ENCODE data around the gene CPNE8.

CPNE8 gene
- total RNA-seq: 6.6 to 11.8 (median 11.0) reads per million in 3 experiments

GRCh38 chr12:38905480-38906351 is at the start of gene CPNE8:
Gene CPNE8, minus strand, starts transcription at chr12:38905591. Its CDS starts 57 bp downstream, at chr12:38905534.
- peak; percentile 44 for DNase-seq

GRCh38 chr12:38954238-38954873 is 49.0 kb upstream of the CPNE8 start:
- DNase-seq: no peak

- no peak for DNase-seq
These were observed 44.0 kb upstream of the CPNE8 start for GRCh38 chr12:38949363-38949762.

GRCh38 chr12:38934686-38935085 is 29.3 kb upstream of the CPNE8 start:
- no peak for DNase-seq

GRCh38 chr12:38934078-38934584 is 28.7 kb upstream of the CPNE8 start:
- DNase-seq: no peak

- no peak for DNase-seq
These were observed 26.9 kb upstream of the CPNE8 start for GRCh38 chr12:38932320-38932719.

- DNase-seq: no peak
These were observed 26.1 kb upstream of the CPNE8 start for GRCh38 chr12:38931461-38931860.

- DNase-seq: no peak
These were observed 25.6 kb upstream of the CPNE8 start for GRCh38 chr12:38930990-38931389.

GRCh38 chr12:38926501-38926900 is 21.1 kb upstream of the CPNE8 start:
- DNase-seq: no peak

- DNase-seq: no peak
These were observed 15.8 kb upstream of the CPNE8 start for GRCh38 chr12:38921025-38921677.

GRCh38 chr12:38919191-38919590 is 13.8 kb upstream of the CPNE8 start:
- DNase-seq: no peak

GRCh38 chr12:38915429-38916182 is 10.2 kb upstream of the CPNE8 start:
- DNase-seq: no peak

GRCh38 chr12:38912116-38912515 is 6.7 kb upstream of the CPNE8 start:
- DNase-seq: no peak

GRCh38 chr12:38911611-38912010 is 6.2 kb upstream of the CPNE8 start:
- no peak for DNase-seq

GRCh38 chr12:38907201-38907923 is 2.0 kb upstream of the CPNE8 start:
- no peak for DNase-seq

- DNase-seq: peak; percentile 55
These were observed 1.2 kb upstream of the CPNE8 start for GRCh38 chr12:38906482-38907200.

GRCh38 chr12:38904537-38905479 is 583 bp downstream of the CPNE8 start:
- peak; percentile 50 for DNase-seq

- DNase-seq: no peak
These were observed 1.8 kb downstream of the CPNE8 start for GRCh38 chr12:38903596-38903995.

GRCh38 chr12:38898001-38898684 is 7.2 kb downstream of the CPNE8 start:
- DNase-seq: no peak

All from central memory CD4-positive, alpha-beta T cell (primary cell).